Spleen (tissue), 7 donors: ENCODE results near the gene TLE5.

ENCODE experiments used
- POLR2A ChIP-seq, 3 donors: fragments of 450-650 bp; IDR thresholded peaks; one replicate each; pipeline ENCODE4 v1.5.1; 2017; ENCODE audit warnings: antibody characterized with exemption in 3 of 3, mild to moderate bottlenecking in 1 of 3
- POLR2AphosphoS5 ChIP-seq, 3 donors: sonication (generic); formaldehyde crosslinking; IDR thresholded peaks; one replicate each; pipeline ENCODE4 v1.5.1; 2017; ENCODE audit warnings: antibody characterized with exemption in 3 of 3
- TF ChIP-seq, protein P1 (sequence below), 11 experiments: fragments of 200-600 bp in 7 of 11; fragments of 450-650 bp in 4 of 11; sonication (generic) in 4 of 11; IDR thresholded peaks in 8 of 11; conservative IDR thresholded peaks in 3 of 11; 1 replicate in 7 of 11; 2 replicates in 4 of 11; pipeline versions ENCODE4 v1.4.0 to v1.8.0; 2016 to 2021; ENCODE audit warnings: antibody characterized with exemption in 11 of 11, inconsistent platforms in 4 of 11, mild to moderate bottlenecking in 1 of 11
- donor health status: DM: no; HTN: no; CAD: no; lungs with moderate emphysema.
- donor health status: DM: no; HTN: no; CAD: no.
- donor health status: DM: no; HTN: no; CAD: no.

DNA sequence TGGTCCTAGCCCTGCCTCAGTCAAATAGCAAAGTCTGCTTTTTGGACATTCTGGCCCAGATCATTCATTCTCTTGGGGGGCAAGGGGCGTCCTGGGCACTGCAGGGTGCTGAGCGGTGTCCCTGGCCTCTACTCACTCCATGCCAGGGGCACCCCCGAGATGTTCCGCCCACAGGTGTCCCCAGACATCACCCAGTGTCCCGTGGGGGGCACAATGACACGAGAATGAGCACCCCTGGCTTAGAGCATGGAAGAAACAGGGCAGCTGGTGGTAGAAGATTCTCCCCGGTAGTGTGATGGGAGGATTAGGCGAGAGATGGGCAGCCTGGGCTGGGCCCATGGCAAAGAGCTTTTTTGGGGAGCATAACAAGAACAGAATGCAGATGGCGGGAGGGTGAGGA, 5.3 kb upstream of the TLE5 start:
- no peak for TF ChIP-seq POLR2AphosphoS5 (IDR thresholded peaks at IDR 0.05)
- TF ChIP-seq, protein P1, sequence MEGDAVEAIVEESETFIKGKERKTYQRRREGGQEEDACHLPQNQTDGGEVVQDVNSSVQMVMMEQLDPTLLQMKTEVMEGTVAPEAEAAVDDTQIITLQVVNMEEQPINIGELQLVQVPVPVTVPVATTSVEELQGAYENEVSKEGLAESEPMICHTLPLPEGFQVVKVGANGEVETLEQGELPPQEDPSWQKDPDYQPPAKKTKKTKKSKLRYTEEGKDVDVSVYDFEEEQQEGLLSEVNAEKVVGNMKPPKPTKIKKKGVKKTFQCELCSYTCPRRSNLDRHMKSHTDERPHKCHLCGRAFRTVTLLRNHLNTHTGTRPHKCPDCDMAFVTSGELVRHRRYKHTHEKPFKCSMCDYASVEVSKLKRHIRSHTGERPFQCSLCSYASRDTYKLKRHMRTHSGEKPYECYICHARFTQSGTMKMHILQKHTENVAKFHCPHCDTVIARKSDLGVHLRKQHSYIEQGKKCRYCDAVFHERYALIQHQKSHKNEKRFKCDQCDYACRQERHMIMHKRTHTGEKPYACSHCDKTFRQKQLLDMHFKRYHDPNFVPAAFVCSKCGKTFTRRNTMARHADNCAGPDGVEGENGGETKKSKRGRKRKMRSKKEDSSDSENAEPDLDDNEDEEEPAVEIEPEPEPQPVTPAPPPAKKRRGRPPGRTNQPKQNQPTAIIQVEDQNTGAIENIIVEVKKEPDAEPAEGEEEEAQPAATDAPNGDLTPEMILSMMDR (IDR thresholded peaks at IDR 0.05 in 8 of 11, conservative IDR thresholded peaks at IDR 0.05 in 3 of 11), result no peak
- TF ChIP-seq POLR2A (IDR thresholded peaks at IDR 0.05), result no peak
